Limb (tissue), 2 donors: ENCODE measurements around the gene TGM5.
"Not testable (repeated sequence)": the region's sequence is repeated elsewhere in the genome, so short reads cannot be mapped to it uniquely, and the experiment has no call there.

Source experiments
- DNase-seq, 2 donors: peaks; one replicate each; pipeline ENCODE4 v3.0.0-alpha.2; 2016; ENCODE audit errors: extremely low spot score in 2 of 2

Gene TGM5

GRCh38 chr15:43218908-43219706, 47.6 kb downstream of the TGM5 start:
- DNase-seq, result no peak

- no peak for DNase-seq
Measured at GRCh38 chr15:43215961-43216360, 50.8 kb downstream of the TGM5 start.

- DNase-seq, result no peak
Measured at GRCh38 chr15:43214592-43215295, 52.0 kb downstream of the TGM5 start.

- DNase-seq, result no peak
Measured at GRCh38 chr15:43214169-43214568, 52.6 kb downstream of the TGM5 start.

DNA sequence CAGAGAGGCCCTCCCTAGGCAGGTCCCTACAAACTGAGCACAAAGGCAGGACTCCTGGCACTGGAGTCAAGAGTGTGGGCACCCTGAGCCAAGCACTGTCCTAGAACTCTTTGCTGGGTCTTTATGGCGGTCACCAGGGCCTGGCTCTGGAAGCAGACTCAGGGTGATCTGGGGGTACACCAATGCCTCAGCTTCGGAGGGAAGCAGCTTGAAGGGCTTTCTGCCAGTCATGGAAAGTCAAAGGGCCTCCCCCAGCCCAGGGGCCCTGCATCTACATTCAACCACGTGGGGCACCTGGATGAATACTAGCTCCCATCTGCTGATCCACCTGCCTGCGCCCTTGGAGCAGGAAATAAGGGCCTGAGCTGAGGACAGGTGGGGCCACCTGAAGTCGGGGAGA, 53.3 kb downstream of the TGM5 start:
- DNase-seq, result no peak

GRCh38 chr15:43212951-43213350, 53.8 kb downstream of the TGM5 start:
- no peak for DNase-seq

DNA sequence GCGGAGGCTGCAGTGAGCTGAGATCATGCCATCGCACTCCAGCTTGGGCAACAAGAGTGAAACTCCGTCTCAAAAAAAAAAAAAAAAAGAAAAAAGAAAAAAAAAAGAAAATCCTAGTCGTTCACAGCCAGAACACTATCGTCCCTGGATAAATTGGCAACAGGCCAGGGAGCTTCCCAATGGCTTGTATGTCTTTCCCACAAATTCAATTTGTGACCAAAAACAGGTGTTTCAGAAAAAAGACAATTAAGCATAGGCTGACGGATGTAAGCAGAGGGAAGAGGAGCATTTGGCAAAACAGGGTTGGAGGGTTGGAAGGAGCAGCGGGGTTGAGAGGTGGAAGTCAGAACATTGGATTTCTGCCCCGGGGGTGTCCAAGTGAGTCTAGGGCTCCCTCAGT, 54.4 kb downstream of the TGM5 start:
- no peak for DNase-seq

GRCh38 chr15:43211224-43211735, 55.4 kb downstream of the TGM5 start:
- DNase-seq, result no peak

DNA sequence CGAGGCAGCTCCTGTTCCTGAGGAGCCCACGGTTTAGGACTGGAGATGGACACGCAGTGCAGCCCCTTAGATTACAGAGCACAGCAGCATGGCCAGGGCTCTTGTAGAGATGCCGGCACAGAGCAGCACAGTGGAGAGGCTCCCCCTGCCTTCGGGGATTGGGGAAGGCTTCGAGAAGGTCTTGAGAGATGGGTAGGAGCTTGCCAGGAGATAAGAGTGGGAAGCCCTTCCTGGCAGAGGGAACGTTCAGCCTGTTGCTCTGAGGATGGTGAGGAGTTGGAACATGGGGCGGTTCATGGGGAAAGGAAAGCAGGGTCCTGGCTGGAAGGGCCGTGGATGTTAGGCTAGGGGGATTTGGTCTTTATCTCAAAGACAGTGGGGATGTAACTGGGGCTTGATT, 55.9 kb downstream of the TGM5 start:
- DNase-seq, result no peak

DNA sequence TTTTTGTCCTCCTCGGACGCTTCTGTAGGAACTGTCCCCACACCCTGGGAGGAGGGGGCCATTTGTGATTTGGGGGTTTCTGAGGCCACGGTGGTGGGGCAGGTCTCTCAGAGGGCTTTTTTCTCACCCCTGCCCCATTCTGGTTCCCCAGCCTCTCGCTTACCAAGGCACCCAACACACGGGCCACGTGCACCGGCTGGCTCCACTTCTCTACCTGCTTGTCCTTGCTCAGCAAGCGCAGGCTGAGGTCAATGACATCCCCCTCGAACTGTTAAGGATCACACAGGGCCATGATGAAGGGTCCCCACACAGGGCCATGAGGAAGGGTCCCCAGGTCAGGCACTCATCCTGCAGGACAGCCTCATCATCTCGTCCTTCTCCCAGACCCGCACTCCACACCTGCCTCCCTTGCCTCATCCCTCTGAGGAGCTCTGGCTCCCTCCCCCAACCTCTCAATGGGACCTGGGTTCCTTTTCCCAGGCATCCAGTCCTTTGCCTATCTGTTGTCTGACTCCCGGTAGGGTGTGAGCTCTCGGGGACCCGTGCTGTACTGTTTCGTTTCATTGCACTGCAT, 56.5 kb downstream of the TGM5 start:
- DNase-seq, result no peak

GRCh38 chr15:43209059-43209824, 57.5 kb downstream of the TGM5 start:
- DNase-seq, result no peak

GRCh38 chr15:43208052-43209002, 58.4 kb downstream of the TGM5 start:
- DNase-seq, result no peak

DNA sequence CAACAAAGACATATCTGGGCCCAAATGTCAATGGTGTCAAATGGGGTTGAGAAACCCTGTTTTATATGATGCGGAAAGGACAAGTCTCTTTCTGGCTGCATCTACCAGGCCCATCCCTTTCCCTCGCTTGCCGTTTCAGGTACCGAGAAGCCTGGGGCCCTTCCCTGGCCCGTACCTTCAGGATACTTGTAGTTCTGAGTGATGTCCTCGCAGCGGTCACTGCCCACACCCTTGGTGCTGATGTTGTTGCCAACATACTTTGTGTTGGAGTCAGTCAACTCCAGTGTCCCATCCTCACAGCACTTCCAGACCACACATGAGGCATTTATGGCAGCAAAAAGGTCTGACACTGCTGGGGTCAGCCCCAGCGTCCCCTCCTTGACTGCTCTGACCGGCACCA, 59.7 kb downstream of the TGM5 start:
- DNase-seq, result no peak

- no peak for DNase-seq
Measured at GRCh38 chr15:43206054-43206453, 60.7 kb downstream of the TGM5 start.

- DNase-seq, result peak in 1 of 2 donors; percentile 45
Measured at GRCh38 chr15:43204016-43204901, 62.5 kb downstream of the TGM5 start.

- no peak for DNase-seq
Measured at GRCh38 chr15:43199945-43200488, 66.7 kb downstream of the TGM5 start.

- DNase-seq, result no peak
Measured at GRCh38 chr15:43198992-43199391, 67.7 kb downstream of the TGM5 start.

DNA sequence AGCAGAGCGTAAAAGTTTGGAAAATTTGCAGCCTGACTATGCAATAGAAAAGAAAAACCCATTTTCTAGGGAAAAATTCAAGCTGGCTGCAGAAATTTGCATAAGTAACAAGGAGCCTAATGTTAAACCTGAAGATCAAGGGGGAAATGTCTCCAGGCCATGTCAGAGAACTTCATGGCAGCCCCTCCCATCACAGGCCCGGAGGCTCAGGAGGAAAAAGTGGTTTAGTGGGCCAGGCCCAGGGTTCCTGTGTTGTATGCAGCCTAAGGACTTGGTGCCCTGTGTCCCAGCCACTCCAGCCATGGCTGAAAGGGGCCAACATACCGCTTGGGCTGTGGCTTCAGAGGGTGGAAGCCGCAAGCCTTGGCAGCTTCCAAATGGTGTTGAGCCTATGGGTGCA, 68.2 kb downstream of the TGM5 start:
- DNase-seq, result not testable (repeated sequence)

- not testable (repeated sequence) for DNase-seq
Measured at GRCh38 chr15:43197773-43198172, 69.0 kb downstream of the TGM5 start.
